NCI-H1436 treated with DMSO at 0.1 percent for 48 hours (cell line): Measurements from ENCODE around the gene VIM.
"Not testable (repeated sequence)": the region's sequence is repeated elsewhere in the genome, so short reads cannot be mapped to it uniquely, and the experiment has no call there.

ENCODE experiments used
- DNase-seq: peaks from one replicate; lab custom pipeline; 2025; lab: John Stamatoyannopoulos, UW

Gene VIM

GRCh38 chr10:17257466-17258321 is 29.7 kb downstream of the VIM start:
- DNase-seq, result no peak

DNA sequence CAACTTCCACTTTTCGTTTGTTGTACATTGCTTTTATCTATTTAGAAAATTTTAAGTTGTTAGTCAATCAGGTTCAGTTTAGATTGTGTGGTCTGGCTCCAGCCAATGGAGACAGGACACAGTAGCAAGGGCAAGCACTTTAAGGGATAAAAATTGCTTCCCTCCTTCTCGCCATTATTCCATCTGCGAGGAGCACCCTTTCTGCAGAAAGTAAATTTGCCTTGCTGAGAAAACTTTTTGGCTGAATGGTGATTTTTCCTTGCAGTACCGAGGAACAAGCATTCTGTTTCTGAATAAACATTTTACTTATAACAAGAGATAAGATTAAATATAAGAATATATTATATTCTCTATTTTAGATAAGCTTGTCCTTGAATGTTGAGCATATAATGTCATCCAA is 34.5 kb downstream of the VIM start:
- DNase-seq, result no peak

GRCh38 chr10:17263580-17263979 is 35.5 kb downstream of the VIM start:
- DNase-seq, result no peak

DNA sequence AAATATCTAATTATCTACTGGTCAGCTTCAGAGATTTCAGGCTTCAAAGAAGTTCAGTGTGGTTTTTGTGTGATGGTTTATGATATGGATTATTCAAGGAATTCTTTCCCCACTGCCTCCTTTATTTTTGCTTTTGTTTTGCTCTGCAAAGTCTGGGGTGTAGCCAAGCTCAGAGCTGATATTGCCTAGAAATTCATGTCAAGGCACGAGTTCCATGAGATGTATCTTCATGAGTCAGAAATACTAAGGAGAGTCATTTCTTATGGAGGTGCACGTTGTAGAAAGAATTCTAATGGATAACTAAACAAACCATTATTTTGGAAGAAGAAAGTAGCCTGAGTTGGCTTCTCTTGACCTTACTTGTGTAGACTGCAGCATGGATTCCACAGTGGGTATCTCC is 37.4 kb downstream of the VIM start:
- DNase-seq, result no peak

GRCh38 chr10:17266549-17266948 is 38.5 kb downstream of the VIM start:
- DNase-seq, result not testable (repeated sequence)

- DNase-seq, result no peak
These were observed 44.6 kb downstream of the VIM start for GRCh38 chr10:17272648-17273047.

DNA sequence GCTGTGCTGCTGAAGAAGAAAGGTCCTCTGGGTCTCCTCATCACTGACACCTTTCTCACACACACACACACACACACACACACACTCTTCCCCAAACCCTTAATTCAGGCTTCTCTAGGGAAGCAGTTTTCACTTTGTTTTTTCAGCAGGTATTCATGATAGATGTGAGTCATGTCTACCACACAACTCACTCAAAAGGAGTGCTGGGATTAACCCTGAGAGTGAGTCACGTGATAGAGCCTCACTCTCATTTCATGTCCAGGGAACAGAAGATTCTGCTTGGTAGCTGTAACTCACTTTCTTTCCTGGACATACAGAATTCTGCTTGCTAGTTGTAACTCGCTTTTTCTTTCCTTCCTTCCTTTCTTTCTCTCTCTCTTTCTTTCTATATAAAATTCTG is 45.4 kb downstream of the VIM start:
- DNase-seq, result no peak

- no peak for DNase-seq
These were observed 48.8 kb downstream of the VIM start for GRCh38 chr10:17276756-17277424.

DNA sequence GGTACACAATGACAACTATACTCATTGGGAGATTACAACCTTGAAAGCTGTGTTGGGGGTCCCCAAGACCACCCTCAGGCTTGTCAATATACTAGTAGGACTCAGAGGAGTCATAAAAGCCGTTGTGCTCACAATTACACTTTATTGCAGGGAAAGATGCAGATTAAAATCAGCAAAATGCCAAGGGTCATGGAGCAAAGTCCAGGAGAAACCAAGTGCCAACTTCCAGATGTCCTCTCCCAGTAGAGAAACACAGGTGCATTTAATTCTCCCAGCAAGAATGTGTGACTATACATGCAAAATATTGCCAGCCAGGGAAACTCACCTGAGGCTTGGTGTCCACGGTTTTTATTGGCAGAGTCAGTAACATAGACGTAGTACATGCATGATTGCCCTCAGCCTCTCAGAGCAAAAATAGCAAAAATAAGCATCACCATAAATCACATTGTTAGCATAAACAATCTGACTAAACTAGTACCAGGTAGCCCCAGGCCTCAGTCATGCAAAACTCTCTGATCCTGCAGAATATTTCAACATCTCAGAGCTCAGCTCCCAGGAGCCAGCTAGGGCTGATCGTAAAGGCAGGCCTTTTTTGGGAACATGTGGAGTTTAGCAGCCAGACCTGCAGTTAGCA is 50.7 kb downstream of the VIM start:
- DNase-seq, result no peak

DNA sequence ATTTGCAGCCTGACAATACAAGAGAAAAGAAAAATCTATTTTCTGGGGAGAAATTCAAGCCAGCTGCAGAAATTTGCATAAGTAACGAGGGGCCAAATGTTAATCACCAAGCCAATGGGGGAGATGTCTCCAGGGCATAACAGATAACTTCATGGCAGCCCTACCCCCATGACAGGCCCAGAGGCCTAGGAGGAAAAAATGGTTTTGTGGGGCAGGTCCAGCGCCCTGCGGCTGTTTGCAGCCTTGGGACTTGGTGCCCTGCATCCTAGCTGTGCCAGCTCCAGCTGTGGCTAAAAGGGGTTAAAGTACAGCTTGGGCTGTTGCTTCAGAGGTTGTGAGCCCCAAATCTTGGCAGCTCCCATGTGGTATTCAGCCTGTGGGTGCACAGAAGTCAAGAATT is 54.3 kb downstream of the VIM start:
- DNase-seq, result no peak

DNA sequence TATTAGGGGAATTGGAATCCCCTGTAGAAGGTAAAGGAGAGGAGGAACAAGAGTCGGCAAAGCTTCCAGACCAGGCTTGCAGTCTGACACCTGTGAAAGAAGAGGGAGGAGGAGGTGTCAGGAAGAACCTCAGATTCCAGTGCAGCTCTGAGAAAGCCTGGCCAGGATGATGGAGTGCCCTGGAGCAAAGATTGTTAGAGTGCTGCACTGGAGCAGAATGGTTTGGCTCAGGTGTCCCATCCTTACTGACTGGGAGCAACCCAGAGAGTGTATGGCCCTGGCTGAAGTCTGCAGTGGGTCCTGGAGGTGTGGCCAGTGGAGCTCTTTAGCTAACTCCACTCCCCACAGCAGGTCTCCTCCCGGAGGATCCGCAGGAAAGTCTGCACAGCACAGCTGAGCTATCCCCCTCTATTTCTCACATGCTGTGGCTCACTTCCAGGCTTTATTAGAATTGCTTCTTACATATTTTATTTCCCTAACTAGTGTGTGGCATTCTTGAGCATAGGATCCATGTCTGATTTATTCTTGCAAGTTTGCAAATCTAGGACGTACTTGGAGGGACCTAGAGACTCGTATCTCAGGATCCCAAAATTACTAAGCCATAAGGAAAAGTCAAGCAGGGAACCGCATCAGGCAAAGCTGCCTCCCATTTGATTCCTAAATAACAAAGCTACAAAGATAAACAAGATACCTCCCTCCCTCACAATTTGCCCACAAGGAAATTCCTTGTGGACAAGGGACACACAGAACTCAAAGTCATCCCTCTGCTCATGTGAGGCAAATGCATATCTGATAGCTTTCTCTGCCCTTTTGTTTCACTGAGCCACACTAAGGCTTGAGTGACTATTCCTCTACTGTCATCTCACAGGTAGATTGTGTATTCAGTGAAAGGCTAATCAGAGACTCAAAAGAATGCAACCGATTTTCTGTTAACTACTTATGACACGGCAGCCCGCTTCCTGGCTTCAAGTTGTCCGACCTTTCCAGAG is 58.8 kb downstream of the VIM start:
- DNase-seq, result no peak
